Adrenal gland (tissue), 12 donors: Measurements from ENCODE around the gene NDUFS8. TPM values are rescaled to one million over a fixed set of nuclear protein-coding genes. Genes with fewer than 3 reads are reported as not detected.

Experiments
- DNase-seq, 7 donors: peaks; one replicate each; pipeline ENCODE4 v3.0.0-alpha.2; 2019 to 2020
- H3K27ac ChIP-seq, 5 donors: fragments of 200-600 bp; sonication (generic) in 4 of 5; 1 replicate in 3 of 5; 2 replicates in 2 of 5; pipeline versions ENCODE4 v1.5.1 to v1.8.0; 2016 to 2020; ENCODE audit warnings: mild to moderate bottlenecking in 1 of 5
- H3K27me3 ChIP-seq: fragments of 200-600 bp; 2 replicates; pipeline ENCODE4 v1.8.0; 2021
- H3K36me3 ChIP-seq, 2 donors: fragments of 200-600 bp; replicated peaks in 1 of 2; 1 replicate in 1 of 2; 2 replicates in 1 of 2; pipeline versions ENCODE4 v1.5.1 to v1.8.0; 2018 to 2022
- H3K4me1 ChIP-seq, 2 donors: fragments of 200-600 bp; replicated peaks in 1 of 2; 1 replicate in 1 of 2; 2 replicates in 1 of 2; pipeline versions ENCODE4 v1.5.1 to v1.8.0; 2018 to 2021
- H3K4me3 ChIP-seq, 4 donors: fragments of 200-600 bp; sonication (generic) in 3 of 4; one replicate each; pipeline ENCODE4 v1.5.1; 2016 to 2018
- H3K9me3 ChIP-seq, 3 donors: fragments of 200-600 bp; sonication (generic) in 1 of 3; replicated peaks in 1 of 3; 1 replicate in 2 of 3; 2 replicates in 1 of 3; pipeline versions ENCODE4 v1.5.1 to v1.8.0; 2016 to 2021
- POLR2A ChIP-seq, 2 donors: fragments of 450-650 bp; IDR thresholded peaks; one replicate each; pipeline ENCODE4 v1.6.1; 2017; ENCODE audit warnings: antibody characterized with exemption in 2 of 2, mild to moderate bottlenecking in 2 of 2, moderate library complexity in 1 of 2
- WGBS, 4 donors: extraction: QIAGEN DNeasy Blood & Tissue Kit in 2 of 4; methylation state at CpG; one replicate each; pipeline versions ENCODE4 v1.1.5 to v1.1.7; 2013 to 2017; 5-methylcytosine and 5-hydroxymethylcytosine counted together
- intact Hi-C, 2 donors: fragments of 100-400 bp; cut with DNase I; formaldehyde crosslinking; loops; one replicate each; pipeline versions ENCODE4 v1.14.1 to v1.15.0; 2022 to 2023
- polyA plus RNA-seq, 3 donors: library from polyadenylated mRNA; stranded (reverse); fragments of 200-250 nt in 2 of 3; fragments of 350-450 nt in 1 of 3; fragmentation: Illumina TruSeq in 1 of 3; extraction: RNeasy Lipid Tissue Mini Kit (QIAGEN cat#74804) in 1 of 3; gene quantifications; one replicate each; pipeline ENCODE4 v1.2.3, GENCODE V29; 2013 to 2014
- total RNA-seq, 9 donors: library from RNA; depleted of rRNA in 4 of 9; stranded (reverse); fragments of >200 nt in 4 of 9; fragments of 120-200 nt in 1 of 9; fragmentation: NEBNext Ultra II Directional in 1 of 9; extraction: Animal tissue kit (Norgen Biotek cat#: 25700) in 1 of 9; gene quantifications; one replicate each; pipeline versions ENCODE4 v1.1.0 to v1.2.4, GENCODE V29; 2013 to 2023
- TF ChIP-seq, protein P1 (sequence below), 6 experiments: fragments of 450-650 bp in 4 of 6; fragments of 200-600 bp in 2 of 6; sonication (generic) in 1 of 6; IDR thresholded peaks; 1 replicate in 5 of 6; 2 replicates in 1 of 6; pipeline versions ENCODE4 v1.5.1 to v1.8.0; 2016 to 2021; ENCODE audit warnings: antibody characterized with exemption in 6 of 6, mild to moderate bottlenecking in 2 of 6, moderate library complexity in 1 of 6
- donor health status: healthy with polysubstance abuse.
- donor health status: Bipolar disorder and iron deficiency.
- donor health status: DM: yes; HTN: yes; CAD: no.
- donor health status: DM: no; HTN: no; CAD: no.
- donor health status: DM: no; HTN: no; CAD: no.
- donor health status: DM: yes; HTN: yes; CAD: no.

NDUFS8 gene
- total and polyA plus RNA-seq, 12 donors, result 199 to 1,037 (median 520) TPM

DNA sequence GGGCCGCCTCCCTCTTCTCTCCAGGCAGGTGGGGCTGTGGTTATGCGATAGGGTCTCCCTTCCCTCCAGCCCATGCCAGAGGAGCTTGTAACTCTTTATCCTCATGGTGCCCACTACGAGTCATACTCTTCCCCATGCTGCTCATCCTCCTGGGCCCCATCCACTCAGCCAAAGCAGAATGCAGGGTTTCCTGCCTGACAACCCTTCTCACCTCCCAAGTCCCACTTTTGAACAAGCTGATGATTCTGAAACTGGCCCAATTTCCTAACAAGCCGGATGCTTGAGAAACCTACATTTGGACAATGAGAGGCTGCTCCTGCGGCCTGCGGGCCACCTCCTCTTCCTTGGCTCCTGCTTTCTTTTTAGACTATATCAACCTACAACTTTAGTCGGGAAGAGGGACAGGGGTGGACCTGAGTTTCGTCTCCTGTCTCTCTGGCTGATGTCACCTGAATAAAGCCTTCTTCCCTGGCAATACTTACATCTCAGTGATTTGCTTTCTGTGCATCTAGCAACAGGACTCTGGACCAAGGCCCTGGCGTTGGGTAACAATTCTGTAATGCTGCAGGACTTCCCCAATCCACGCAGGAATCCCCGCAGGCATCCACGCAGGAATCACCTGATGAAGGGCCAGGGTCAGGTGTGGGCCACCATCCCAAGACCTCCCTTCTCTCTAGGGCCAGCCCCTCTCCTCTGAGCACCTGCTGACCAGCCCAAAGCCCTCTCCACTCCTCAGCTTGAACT is 1.5 kb upstream of the NDUFS8 start:
- TF ChIP-seq POLR2A (IDR thresholded peaks at IDR 0.05), result no peak
- TF ChIP-seq, protein P1, sequence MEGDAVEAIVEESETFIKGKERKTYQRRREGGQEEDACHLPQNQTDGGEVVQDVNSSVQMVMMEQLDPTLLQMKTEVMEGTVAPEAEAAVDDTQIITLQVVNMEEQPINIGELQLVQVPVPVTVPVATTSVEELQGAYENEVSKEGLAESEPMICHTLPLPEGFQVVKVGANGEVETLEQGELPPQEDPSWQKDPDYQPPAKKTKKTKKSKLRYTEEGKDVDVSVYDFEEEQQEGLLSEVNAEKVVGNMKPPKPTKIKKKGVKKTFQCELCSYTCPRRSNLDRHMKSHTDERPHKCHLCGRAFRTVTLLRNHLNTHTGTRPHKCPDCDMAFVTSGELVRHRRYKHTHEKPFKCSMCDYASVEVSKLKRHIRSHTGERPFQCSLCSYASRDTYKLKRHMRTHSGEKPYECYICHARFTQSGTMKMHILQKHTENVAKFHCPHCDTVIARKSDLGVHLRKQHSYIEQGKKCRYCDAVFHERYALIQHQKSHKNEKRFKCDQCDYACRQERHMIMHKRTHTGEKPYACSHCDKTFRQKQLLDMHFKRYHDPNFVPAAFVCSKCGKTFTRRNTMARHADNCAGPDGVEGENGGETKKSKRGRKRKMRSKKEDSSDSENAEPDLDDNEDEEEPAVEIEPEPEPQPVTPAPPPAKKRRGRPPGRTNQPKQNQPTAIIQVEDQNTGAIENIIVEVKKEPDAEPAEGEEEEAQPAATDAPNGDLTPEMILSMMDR (IDR thresholded peaks at IDR 0.05), result no peak
- DNase-seq, result no peak
- Histone ChIP-seq H3K9me3 (no peaks in the 10 kb centered on the region), H3K4me3 (no peak overlapping the region), H3K36me3 (peaks cover 0 to 13% of the 10 kb centered on the region in 2 donors), H3K27me3 (no peaks in the 10 kb centered on the region), H3K4me1 (peaks cover 42 to 49% of the 10 kb centered on the region in 2 donors), H3K27ac (peak overlapping the region; percentile 42 to 98 (median 81))
- 79 to 85% (median 81%) methylated on average over 12 of the region's 12 CpGs for WGBS, 4 donors
- intact Hi-C loops, result no loop called here

DNA sequence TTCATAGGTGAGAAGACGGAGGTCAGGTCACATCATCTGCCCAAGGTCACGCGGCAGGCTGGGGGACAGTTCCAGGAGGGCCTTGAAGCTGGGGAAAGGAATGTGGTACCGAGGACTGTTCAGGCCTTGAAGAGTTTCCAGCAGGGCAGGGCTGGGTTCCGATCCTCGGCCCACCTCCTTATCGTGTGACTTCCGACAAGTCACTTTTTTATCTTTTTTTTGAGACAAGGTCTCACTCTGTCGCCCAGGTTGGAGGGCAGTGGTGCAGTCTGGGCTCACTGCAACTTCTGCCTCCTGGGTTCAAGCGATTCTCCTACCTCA is 623 bp downstream of the NDUFS8 start:
- DNase-seq, result peak in 6 of 7 donors; percentile 73 to 84 (median 78)
- H3K27me3 ChIP-seq, result no peaks in the 10 kb centered on the region
- peak in 1 of 2 donors; percentile 9 for TF ChIP-seq POLR2A (IDR thresholded peaks at IDR 0.05)
- TF ChIP-seq, protein P1 (IDR thresholded peaks at IDR 0.05), result no peak
- peaks cover 49 to 59% of the 10 kb centered on the region in 2 donors for H3K4me1 ChIP-seq
- H3K36me3 ChIP-seq, result peaks cover 0 to 28% of the 10 kb centered on the region in 2 donors
- H3K9me3 ChIP-seq, result no peaks in the 10 kb centered on the region
- peak overlapping the region; percentile 78 to 98 (median 94) for H3K27ac ChIP-seq
- 6 to 12% (median 7%) methylated on average over 7 to 10 of the region's 10 CpGs for WGBS, 4 donors
- intact Hi-C loops, result no loop called here
- H3K4me3 ChIP-seq, result peak overlapping the region; percentile 9 to 85 (median 39)

DNA sequence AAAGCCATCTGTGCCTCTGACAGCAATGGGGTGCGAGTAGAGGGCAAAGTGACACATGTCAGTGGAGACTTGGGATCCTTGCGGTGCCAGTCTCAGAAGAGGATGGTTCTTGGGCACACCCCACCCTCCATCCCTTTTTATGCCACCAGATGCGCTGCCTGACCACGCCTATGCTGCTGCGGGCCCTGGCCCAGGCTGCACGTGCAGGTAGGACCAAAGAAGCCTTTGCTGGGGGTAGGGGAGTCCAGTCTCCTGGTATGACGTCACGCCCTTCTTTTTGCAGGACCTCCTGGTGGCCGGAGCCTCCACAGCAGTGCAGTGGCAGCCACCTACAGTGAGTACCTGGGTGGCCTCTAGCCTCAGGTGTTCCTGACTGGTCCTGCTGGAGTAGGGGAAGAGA is 1.5 kb downstream of the NDUFS8 start:
- Histone ChIP-seq H3K4me3 (peak overlapping the region in 1 of 4 donors; percentile 85), H3K36me3 (peaks cover 0 to 28% of the 10 kb centered on the region in 2 donors), H3K27ac (peak overlapping the region; percentile 78 to 98 (median 94)), H3K27me3 (no peaks in the 10 kb centered on the region), H3K4me1 (peaks cover 49 to 68% of the 10 kb centered on the region in 2 donors), H3K9me3 (no peaks in the 10 kb centered on the region)
- 73 to 84% (median 81%) methylated on average over 8 to 9 of the region's 9 CpGs for WGBS, 4 donors
- intact Hi-C loops, result no loop called here
- DNase-seq, result no peak
- TF ChIP-seq POLR2A (IDR thresholded peaks at IDR 0.05), result no peak
- TF ChIP-seq, protein P1 (IDR thresholded peaks at IDR 0.05), result no peak

DNA sequence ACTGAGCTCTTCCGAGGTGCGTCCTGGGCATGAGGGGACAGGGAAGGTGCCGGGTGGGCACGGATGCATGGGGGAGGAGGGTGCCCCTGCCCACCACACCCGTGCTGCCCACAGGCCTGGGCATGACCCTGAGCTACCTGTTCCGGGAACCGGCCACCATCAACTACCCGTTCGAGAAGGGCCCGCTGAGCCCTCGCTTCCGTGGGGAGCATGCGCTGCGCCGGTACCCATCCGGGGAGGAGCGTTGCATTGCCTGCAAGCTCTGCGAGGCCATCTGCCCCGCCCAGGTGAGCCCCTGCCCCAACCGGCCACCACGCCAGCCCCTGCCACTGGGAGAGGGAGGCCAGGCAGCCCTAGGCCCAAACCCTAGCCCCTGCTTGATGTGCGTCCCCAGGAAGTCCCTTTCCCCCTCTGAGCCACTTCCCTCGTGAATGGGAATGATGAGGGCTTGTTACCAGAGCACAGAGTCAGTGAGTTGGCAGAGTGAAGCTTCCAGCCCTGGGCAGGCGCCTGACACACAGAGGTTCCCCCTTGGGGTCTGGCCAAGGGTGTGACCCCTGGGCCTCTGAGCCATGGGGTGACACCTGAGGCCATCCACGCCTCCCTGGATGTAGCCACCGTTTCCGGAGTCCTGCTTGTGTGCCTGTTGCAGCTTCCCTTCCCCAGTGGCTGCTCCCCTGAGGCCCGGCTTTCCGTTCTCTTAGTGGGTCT is 2.7 kb downstream of the NDUFS8 start:
- Histone ChIP-seq H3K4me1 (peaks cover 55 to 73% of the 10 kb centered on the region in 2 donors), H3K27me3 (no peaks in the 10 kb centered on the region), H3K27ac (peak overlapping the region; percentile 78 to 98 (median 87)), H3K36me3 (peaks cover 0 to 28% of the 10 kb centered on the region in 2 donors), H3K4me3 (peak overlapping the region in 1 of 4 donors; percentile 8), H3K9me3 (no peaks in the 10 kb centered on the region)
- intact Hi-C loops, result no loop called here
- TF ChIP-seq, protein P1 (IDR thresholded peaks at IDR 0.05), result no peak
- TF ChIP-seq POLR2A (IDR thresholded peaks at IDR 0.05), result no peak
- WGBS, 4 donors, result 20 to 92% (median 75%) methylated on average over 3 to 29 of the region's 29 CpGs
- peak in 3 of 7 donors; percentile 53 to 70 (median 67) for DNase-seq
